SJCRH30 (cell line): ENCODE results near the gene MSH4. TPM values are rescaled to one million over a fixed set of nuclear protein-coding genes. Genes with fewer than 3 reads are reported as not detected.
"Not testable (repeated sequence)": the region's sequence is repeated elsewhere in the genome, so short reads cannot be mapped to it uniquely, and the experiment has no call there.

Source experiments
- DNase-seq, 2 experiments: peaks; one replicate each; pipeline ENCODE4 v3.0.0-alpha.2; 2015 to 2020
- H3K27ac ChIP-seq: fragments of 250-450 bp; sonication (Bioruptor Pico); 2 replicates; pipeline ENCODE4 v1.5.1; 2020; ENCODE audit warnings: mild to moderate bottlenecking, moderate library complexity
- H3K27me3 ChIP-seq: fragments of 250-450 bp; sonication (Bioruptor Pico); 2 replicates; pipeline ENCODE4 v1.5.1; 2020; ENCODE audit warnings: mild to moderate bottlenecking, moderate library complexity
- H3K36me3 ChIP-seq: fragments of 250-450 bp; sonication (Bioruptor Pico); 2 replicates; pipeline ENCODE4 v1.5.1; 2020; ENCODE audit warnings: mild to moderate bottlenecking, moderate library complexity
- H3K4me1 ChIP-seq: fragments of 250-450 bp; sonication (Bioruptor Pico); 2 replicates; pipeline ENCODE4 v1.5.1; 2020; ENCODE audit warnings: mild to moderate bottlenecking, moderate library complexity
- H3K4me3 ChIP-seq: fragments of 250-450 bp; sonication (Bioruptor Pico); 2 replicates; pipeline ENCODE4 v1.5.1; 2020; ENCODE audit warnings: mild to moderate bottlenecking, moderate library complexity
- H3K9me3 ChIP-seq: fragments of 250-450 bp; sonication (Bioruptor Pico); replicated peaks from 2 replicates; pipeline ENCODE4 v1.5.1; 2020; ENCODE audit warnings: mild to moderate bottlenecking, moderate library complexity
- total RNA-seq: library from RNA; depleted of rRNA; stranded (reverse); fragments of >200 nt; shearing (Covaris generic); gene quantifications from 2 replicates; pipeline ENCODE4 v1.2.3, GENCODE V29; 2014; rRNA removed

Gene MSH4
- total RNA-seq, 1 experiment from 2014 or later, result 0.06 TPM

GRCh38 chr1:75943037-75943436 lies 146.4 kb downstream of the MSH4 start:
- H3K36me3 ChIP-seq, DNase-seq, H3K4me3 ChIP-seq, H3K27ac ChIP-seq, H3K4me1 ChIP-seq, H3K27me3 ChIP-seq, H3K9me3 ChIP-seq: not testable (repeated sequence)

- H3K9me3 ChIP-seq, result peaks cover 4% of the 10 kb centered on the region; the same call in 1 of the 2 replicates
- no peak overlapping the region for H3K4me3 ChIP-seq
- H3K36me3 ChIP-seq, result no peaks in the 10 kb centered on the region
- no peak for DNase-seq
- no peak overlapping the region for H3K27ac ChIP-seq
- H3K27me3 ChIP-seq, result no peaks in the 10 kb centered on the region
- H3K4me1 ChIP-seq, result no peaks in the 10 kb centered on the region
These were observed 153.5 kb downstream of the MSH4 start for GRCh38 chr1:75950176-75950575.

- Histone ChIP-seq H3K4me1 (no peaks in the 10 kb centered on the region), H3K36me3 (no peaks in the 10 kb centered on the region)
- no peak for DNase-seq
These were observed 155.3 kb downstream of the MSH4 start for GRCh38 chr1:75952016-75952415.

GRCh38 chr1:75953461-75953860 lies 156.8 kb downstream of the MSH4 start:
- H3K27ac ChIP-seq, result no peak overlapping the region
- no peak overlapping the region for H3K4me3 ChIP-seq
- no peaks in the 10 kb centered on the region for H3K4me1 ChIP-seq
- H3K27me3 ChIP-seq, result no peaks in the 10 kb centered on the region
- no peaks in the 10 kb centered on the region for H3K9me3 ChIP-seq
- H3K36me3 ChIP-seq, result no peaks in the 10 kb centered on the region
- DNase-seq, result no peak

More at GRCh38 chr1:75952016-75952415, 155.3 kb downstream of the MSH4 start:
- H3K27ac ChIP-seq, result no peak overlapping the region
- no peak overlapping the region for H3K4me3 ChIP-seq
- H3K9me3 ChIP-seq, result no peaks in the 10 kb centered on the region
- H3K27me3 ChIP-seq, result no peaks in the 10 kb centered on the region

GRCh38 chr1:75954586-75954985 lies 157.9 kb downstream of the MSH4 start:
- Histone ChIP-seq H3K9me3 (no peaks in the 10 kb centered on the region), H3K36me3 (no peaks in the 10 kb centered on the region), H3K4me1 (no peaks in the 10 kb centered on the region), H3K27me3 (no peaks in the 10 kb centered on the region), H3K4me3 (no peak overlapping the region), H3K27ac (no peak overlapping the region)
- no peak for DNase-seq

Other genes starting within 250 kb of the MSH4 start
- 0.33 and 0.47 TPM in 2 replicates for gene SLC44A5, start 185.8 kb upstream of the MSH4 start, total RNA-seq
- gene ACADM, start 72.2 kb upstream of the MSH4 start, total RNA-seq, result 72.1 and 78.3 TPM in 2 replicates
- 151 and 169 TPM in 2 replicates for gene RABGGTB, start 10.6 kb upstream of the MSH4 start, total RNA-seq
- not detected in 2 replicates for gene ASB17, start 135.5 kb downstream of the MSH4 start, total RNA-seq